Muscle of leg (tissue), 11 donors: ENCODE measurements around the gene COL23A1. TPM values are rescaled to one million over a fixed set of nuclear protein-coding genes. Genes with fewer than 3 reads are reported as not detected.
"Not testable (repeated sequence)": the region's sequence is repeated elsewhere in the genome, so short reads cannot be mapped to it uniquely, and the experiment has no call there.

Source experiments
- DNase-seq: peaks from one replicate; pipeline ENCODE4 v3.0.0; 2013
- H3K27ac ChIP-seq: one replicate; pipeline ENCODE4 v1.5.1; 2013; ENCODE audit warnings: mild to moderate bottlenecking, low read length, control low read depth
- H3K27me3 ChIP-seq: one replicate; pipeline ENCODE4 v1.6.1; 2013; ENCODE audit warnings: low read length; ENCODE audit not compliant: control insufficient read depth, insufficient read depth
- H3K36me3 ChIP-seq: one replicate; pipeline ENCODE4 v1.6.1; 2013; ENCODE audit warnings: low read length; ENCODE audit not compliant: control insufficient read depth, insufficient read depth
- H3K4me1 ChIP-seq: one replicate; pipeline ENCODE4 v1.6.1; 2013; ENCODE audit warnings: low read length; ENCODE audit not compliant: control insufficient read depth, insufficient read depth
- H3K4me3 ChIP-seq: one replicate; pipeline ENCODE4 v1.5.1; 2013; ENCODE audit warnings: low read length, control low read depth
- H3K9me3 ChIP-seq: replicated peaks from 2 replicates; pipeline ENCODE4 v1.6.1; 2013; ENCODE audit warnings: low read depth, low read length; ENCODE audit not compliant: control insufficient read depth
- WGBS: methylation state at CpG from one replicate; pipeline ENCODE4 v1.1.5; 2013; ENCODE audit warnings: missing lambda C conversion rate; ENCODE audit not compliant: insufficient coverage; 5-methylcytosine and 5-hydroxymethylcytosine counted together
- polyA plus RNA-seq, 8 donors: library from polyadenylated mRNA; unstranded; fragments of 120-200 nt; gene quantifications; one replicate each; pipeline versions ENCODE4 v1.2.1 to v1.2.3, GENCODE V29; 2013; ENCODE audit warnings: inconsistent platforms in 1 of 8, low replicate concordance in 1 of 8; ENCODE audit not compliant: insufficient read length in 8 of 8, insufficient read depth in 1 of 8
- total RNA-seq: library from RNA; stranded (reverse); fragments of 120-200 nt; gene quantifications from one replicate; pipeline ENCODE4 v1.2.4, GENCODE V29; 2013

Gene COL23A1
- total and polyA plus RNA-seq, 9 donors = 1.3 to 5.1 (median 3.0) TPM

DNA sequence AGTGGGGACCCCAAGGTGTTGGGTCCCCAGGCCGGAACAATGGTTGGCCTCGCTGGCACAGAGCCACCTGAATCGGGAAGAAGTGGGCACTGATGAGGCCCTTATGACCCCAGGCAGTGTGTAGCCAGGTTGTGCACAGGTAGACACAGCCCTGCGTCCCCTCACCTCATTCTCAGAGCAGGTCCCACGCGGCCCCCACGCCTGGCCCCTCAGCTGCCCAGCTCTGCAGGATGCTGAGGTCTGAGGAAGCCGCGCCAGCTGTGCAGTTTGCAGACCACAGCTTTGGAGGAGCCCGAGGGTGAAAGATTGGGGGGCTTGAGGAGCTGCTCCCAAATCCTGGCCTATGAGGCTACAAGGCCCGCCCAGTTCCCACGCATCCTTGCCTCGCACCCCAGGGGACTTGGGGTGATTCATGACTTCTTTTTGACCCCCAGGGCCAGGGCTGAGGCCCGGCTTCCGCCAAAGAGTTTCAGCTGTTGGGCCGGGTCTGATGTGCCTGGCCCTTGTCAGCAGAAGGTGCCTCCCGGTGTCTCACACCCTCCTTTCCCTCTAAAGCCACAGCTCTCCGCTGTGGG is 269.8 kb downstream of the COL23A1 start:
- no peak for DNase-seq
- H3K4me1 ChIP-seq = peaks cover 28% of the 10 kb centered on the region
- no peak overlapping the region for H3K4me3 ChIP-seq
- 52% methylated on average over 14 of the region's 18 CpGs for WGBS
- no peaks in the 10 kb centered on the region for H3K9me3 ChIP-seq
- no peaks in the 10 kb centered on the region for H3K36me3 ChIP-seq
- H3K27ac ChIP-seq = no peak overlapping the region
- H3K27me3 ChIP-seq = peaks cover 24% of the 10 kb centered on the region

DNA sequence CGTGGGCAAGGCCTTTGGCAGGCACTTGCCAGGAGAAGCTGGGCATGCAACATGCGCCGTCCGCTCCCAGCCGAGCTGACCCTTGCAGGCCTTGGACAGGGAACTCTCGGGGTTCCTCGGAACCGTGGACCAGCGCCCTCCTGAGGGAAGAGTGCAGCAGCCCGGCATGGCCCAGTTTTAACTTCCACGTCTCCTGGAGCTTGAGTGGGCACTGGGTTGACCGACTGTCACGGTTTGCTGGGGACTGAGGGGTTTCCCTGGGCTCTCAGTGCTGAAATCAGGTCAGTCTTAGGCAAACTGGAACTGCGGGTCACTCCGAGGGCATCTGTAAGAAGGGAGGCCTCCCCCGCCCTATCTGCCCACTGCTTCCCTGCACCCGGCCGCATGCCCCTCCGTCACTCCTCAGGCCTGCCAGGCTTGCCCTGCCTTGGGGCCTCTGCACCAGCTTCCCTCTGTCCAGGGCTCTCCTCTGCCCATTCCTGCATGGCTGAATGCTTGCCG is 270.6 kb downstream of the COL23A1 start:
- no peaks in the 10 kb centered on the region for H3K9me3 ChIP-seq
- peaks cover 25% of the 10 kb centered on the region for H3K27me3 ChIP-seq
- H3K4me3 ChIP-seq = no peak overlapping the region
- H3K36me3 ChIP-seq = no peaks in the 10 kb centered on the region
- H3K27ac ChIP-seq = no peak overlapping the region
- peaks cover 21% of the 10 kb centered on the region for H3K4me1 ChIP-seq
- WGBS = 91% methylated on average over 19 of the region's 20 CpGs
- no peak for DNase-seq

DNA sequence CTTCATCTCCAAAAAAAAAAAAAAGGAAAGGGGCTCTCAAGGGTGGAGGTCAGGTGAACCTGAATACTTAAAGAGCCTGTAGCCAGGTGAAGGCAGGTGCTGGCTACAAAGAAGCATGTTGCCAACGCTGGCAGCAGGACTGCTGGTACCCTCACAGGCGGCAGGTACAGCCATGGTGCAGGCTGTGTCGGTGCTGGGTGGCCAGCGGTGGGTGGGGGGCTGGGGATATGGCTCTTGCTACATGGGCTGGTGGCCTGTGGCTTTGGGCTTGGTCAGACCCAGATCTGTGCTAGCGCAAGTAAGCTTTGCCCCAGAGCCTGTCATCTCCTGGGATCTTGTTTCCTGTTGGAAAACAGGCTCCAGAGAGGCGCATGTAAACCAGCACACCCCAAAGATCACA is 271.3 kb downstream of the COL23A1 start:
- Histone ChIP-seq H3K4me1 (peaks cover 16% of the 10 kb centered on the region), H3K27ac (no peak overlapping the region), H3K9me3 (no peaks in the 10 kb centered on the region), H3K27me3 (peaks cover 21% of the 10 kb centered on the region), H3K36me3 (no peaks in the 10 kb centered on the region), H3K4me3 (no peak overlapping the region)
- no peak for DNase-seq
- 75% methylated on average over 4 of the region's 6 CpGs for WGBS

DNA sequence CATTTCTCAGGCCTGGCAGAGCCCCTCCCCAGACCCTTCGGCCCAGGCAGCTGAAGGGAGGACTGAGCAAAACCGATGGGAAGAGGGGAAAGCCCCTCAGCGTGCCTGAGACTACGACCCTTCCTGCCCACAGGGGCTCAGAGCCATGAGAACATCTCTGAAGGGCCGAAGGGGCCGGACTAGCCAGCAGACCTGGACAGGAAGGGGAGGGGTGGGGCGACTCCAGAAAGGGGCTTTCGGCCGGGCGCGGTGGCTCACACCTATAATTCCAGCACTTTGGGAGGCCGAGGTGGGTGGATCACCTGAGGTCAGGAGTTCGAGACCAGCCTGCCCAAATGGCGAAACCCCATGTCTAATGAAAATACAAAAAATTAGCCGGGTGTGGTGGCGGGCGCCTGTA is 271.8 kb downstream of the COL23A1 start:
- peaks cover 11% of the 10 kb centered on the region for H3K4me1 ChIP-seq
- H3K36me3 ChIP-seq = no peaks in the 10 kb centered on the region
- H3K9me3 ChIP-seq = no peaks in the 10 kb centered on the region
- WGBS = 95% methylated on average over 11 of the region's 17 CpGs
- no peak overlapping the region for H3K27ac ChIP-seq
- no peak overlapping the region for H3K4me3 ChIP-seq
- DNase-seq = no peak
- peaks cover 22% of the 10 kb centered on the region for H3K27me3 ChIP-seq

DNA sequence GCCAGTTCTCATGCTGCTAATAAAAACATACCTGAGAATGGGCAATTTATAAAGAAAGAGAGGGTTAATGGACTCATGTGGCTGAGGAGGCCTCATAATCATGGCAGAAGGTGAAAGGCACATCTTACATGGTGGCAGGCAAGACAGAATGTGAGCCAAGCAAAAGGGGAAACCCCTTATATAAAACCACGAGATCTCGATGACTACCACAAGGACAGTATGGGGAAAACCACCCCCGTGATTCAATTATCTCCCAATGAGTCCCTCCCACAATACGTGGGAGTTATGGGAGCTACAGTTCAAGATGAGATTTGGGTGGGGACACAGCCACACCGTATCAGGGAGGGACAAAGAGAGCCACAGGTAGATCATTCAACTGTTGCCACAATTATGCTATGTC is 272.5 kb downstream of the COL23A1 start:
- 100% methylated on average over 1 of the region's 5 CpGs for WGBS
- not testable (repeated sequence) for H3K4me3 ChIP-seq
- H3K27me3 ChIP-seq = peaks cover 17% of the 10 kb centered on the region

DNA sequence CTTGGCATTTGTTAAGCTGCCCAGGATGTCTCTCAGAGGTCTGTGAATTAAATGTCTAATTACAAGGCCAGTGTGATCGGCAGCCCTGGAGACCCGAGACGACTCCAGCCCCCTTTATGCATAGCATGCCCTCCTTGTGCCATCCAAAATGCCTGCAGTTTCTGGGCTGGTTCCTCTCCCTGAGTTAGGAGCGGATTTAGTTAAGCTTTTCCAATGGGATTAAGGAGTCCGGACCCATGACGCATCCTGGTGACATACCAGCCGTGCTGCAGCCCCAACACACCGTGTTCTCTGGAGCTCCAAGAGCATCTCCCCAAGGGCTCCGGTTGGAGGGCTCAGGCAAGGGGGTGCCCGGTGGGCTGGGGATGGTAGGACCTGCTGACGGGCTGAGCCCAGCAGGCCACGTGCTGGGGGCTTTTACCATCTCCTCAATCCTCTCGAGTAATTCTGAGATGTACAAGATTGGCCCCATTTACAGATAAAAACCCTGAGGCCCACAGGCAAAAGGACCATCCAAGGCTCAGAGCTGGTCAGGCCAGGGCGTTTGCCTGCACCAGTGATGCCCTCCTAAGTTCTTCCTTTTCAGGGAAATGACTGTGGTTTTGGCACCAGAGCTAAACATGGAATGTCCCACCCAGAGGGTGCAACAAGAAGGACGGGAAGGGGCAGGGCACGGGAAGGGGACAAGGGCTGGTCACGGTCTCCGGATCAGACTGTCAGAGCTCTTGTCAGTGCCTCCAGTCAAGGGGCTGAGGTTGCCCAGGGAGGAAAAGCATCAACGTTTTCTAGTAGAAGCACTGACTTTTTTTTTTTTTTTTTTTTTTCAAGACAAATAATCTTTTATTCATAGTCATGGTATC is 275.0 kb downstream of the COL23A1 start:
- no peak overlapping the region for H3K27ac ChIP-seq
- WGBS = 86% methylated on average over 12 of the region's 19 CpGs
- DNase-seq = no peak

More for the DNA sequence above, 272.5 kb downstream of the COL23A1 start:
- H3K36me3 ChIP-seq, DNase-seq, H3K4me1 ChIP-seq, H3K27ac ChIP-seq, H3K9me3 ChIP-seq: not testable (repeated sequence)

DNA sequence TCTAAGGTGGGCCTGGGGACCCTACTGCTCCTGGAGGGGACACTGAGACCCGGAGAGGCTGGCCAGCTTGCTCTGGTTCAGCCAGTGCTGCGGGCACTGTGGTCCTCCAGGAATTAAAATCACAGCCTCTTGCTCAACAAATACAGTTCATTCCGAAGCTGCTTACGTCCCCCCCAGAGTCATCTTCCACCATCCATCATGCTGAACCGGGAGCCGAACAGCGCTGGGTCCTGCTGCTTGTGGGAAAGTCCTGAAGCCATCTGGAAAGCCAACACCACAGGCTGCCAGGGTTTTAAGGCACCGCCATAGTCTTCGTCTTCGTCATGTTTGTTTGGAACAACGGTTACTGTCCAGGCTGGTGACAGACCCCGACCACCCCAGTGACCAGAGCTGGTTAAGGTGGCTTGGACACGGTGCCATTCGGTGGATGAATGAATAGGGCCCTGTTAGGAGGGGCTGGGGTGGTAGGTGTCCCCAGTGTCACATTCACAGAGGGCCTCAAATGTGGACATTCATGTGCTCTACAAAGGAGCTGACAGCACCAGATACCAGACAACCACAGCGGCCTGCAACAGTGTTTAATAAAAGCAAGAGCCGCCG is 276.0 kb downstream of the COL23A1 start:
- 79% methylated on average over 12 of the region's 17 CpGs for WGBS
- no peak overlapping the region for H3K4me3 ChIP-seq
- no peaks in the 10 kb centered on the region for H3K36me3 ChIP-seq
- H3K9me3 ChIP-seq = no peaks in the 10 kb centered on the region
- H3K4me1 ChIP-seq = peaks cover 3% of the 10 kb centered on the region
- no peak overlapping the region for H3K27ac ChIP-seq
- DNase-seq = no peak
- H3K27me3 ChIP-seq = peaks cover 16% of the 10 kb centered on the region

More for the DNA sequence above, 275.0 kb downstream of the COL23A1 start:
- Histone ChIP-seq H3K4me3 (no peak overlapping the region), H3K4me1 (peaks cover 4% of the 10 kb centered on the region), H3K9me3 (no peaks in the 10 kb centered on the region), H3K36me3 (no peaks in the 10 kb centered on the region), H3K27me3 (peaks cover 16% of the 10 kb centered on the region)

DNA sequence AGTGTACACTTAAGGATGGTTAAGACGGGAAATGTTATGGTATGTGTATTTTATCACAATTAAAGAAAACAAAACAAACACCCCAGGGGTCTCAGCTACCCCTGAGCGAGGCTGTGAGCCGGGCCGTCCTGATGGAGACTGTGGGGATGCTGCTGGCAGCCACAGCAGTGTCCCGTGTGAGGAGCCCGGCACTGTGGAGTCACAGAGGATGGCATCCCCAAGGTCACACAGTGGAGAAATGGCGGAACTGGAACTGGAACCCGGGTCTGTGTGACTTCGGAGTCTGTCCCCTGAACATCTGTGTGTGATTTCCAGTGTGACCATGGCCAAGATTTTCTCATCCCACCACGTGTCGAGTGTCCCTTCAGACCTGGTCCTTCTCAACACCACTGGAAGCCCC is 276.9 kb downstream of the COL23A1 start:
- no peak overlapping the region for H3K4me3 ChIP-seq
- H3K36me3 ChIP-seq = no peaks in the 10 kb centered on the region
- peaks cover 16% of the 10 kb centered on the region for H3K27me3 ChIP-seq
- 93% methylated on average over 8 of the region's 11 CpGs for WGBS
- no peak overlapping the region for H3K27ac ChIP-seq
- peaks cover 9% of the 10 kb centered on the region for H3K4me1 ChIP-seq
- no peak for DNase-seq
- no peaks in the 10 kb centered on the region for H3K9me3 ChIP-seq

DNA sequence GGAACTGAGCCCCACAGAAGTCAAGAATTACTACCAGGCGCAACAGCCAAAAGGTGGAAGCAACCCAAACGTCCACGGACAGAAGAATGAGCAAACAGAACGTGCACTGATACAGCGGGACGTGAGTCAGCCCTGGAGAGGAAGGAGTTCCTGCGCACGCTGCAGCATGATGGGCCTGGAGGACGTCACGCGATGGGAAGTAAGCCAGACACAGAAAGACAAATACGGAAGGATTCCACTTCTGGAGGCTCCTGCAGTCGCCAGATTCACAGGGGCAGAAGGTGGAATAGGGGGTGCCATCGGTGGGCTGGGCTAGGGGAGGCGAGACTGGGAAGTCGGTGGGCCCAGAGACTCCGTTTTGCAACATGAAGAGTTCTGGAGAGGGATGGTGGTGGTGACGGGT is 277.3 kb downstream of the COL23A1 start:
- 60% methylated on average over 17 of the region's 18 CpGs for WGBS
- Histone ChIP-seq H3K27ac (no peak overlapping the region), H3K27me3 (peaks cover 16% of the 10 kb centered on the region), H3K4me3 (no peak overlapping the region), H3K36me3 (no peaks in the 10 kb centered on the region), H3K9me3 (no peaks in the 10 kb centered on the region), H3K4me1 (peaks cover 9% of the 10 kb centered on the region)
- peak; percentile 56 for DNase-seq
